ENCODE data around the gene ARHGAP15.

GRCh38 chr2:143345887-143346787, 216.9 kb downstream of the ARHGAP15 start:
- TF ChIP-seq, protein P1, sequence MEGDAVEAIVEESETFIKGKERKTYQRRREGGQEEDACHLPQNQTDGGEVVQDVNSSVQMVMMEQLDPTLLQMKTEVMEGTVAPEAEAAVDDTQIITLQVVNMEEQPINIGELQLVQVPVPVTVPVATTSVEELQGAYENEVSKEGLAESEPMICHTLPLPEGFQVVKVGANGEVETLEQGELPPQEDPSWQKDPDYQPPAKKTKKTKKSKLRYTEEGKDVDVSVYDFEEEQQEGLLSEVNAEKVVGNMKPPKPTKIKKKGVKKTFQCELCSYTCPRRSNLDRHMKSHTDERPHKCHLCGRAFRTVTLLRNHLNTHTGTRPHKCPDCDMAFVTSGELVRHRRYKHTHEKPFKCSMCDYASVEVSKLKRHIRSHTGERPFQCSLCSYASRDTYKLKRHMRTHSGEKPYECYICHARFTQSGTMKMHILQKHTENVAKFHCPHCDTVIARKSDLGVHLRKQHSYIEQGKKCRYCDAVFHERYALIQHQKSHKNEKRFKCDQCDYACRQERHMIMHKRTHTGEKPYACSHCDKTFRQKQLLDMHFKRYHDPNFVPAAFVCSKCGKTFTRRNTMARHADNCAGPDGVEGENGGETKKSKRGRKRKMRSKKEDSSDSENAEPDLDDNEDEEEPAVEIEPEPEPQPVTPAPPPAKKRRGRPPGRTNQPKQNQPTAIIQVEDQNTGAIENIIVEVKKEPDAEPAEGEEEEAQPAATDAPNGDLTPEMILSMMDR (IDR thresholded peaks at IDR 0.05; ENCODE audit: insufficient read depth, low read depth, low read length), result no peak
- TF ChIP-seq EZH2 (IDR thresholded peaks at IDR 0.05; ENCODE audit: insufficient read depth, low read length), result no peak
